ENCODE data around the gene IRF2BP2.

The IRF2BP2 gene

DNA sequence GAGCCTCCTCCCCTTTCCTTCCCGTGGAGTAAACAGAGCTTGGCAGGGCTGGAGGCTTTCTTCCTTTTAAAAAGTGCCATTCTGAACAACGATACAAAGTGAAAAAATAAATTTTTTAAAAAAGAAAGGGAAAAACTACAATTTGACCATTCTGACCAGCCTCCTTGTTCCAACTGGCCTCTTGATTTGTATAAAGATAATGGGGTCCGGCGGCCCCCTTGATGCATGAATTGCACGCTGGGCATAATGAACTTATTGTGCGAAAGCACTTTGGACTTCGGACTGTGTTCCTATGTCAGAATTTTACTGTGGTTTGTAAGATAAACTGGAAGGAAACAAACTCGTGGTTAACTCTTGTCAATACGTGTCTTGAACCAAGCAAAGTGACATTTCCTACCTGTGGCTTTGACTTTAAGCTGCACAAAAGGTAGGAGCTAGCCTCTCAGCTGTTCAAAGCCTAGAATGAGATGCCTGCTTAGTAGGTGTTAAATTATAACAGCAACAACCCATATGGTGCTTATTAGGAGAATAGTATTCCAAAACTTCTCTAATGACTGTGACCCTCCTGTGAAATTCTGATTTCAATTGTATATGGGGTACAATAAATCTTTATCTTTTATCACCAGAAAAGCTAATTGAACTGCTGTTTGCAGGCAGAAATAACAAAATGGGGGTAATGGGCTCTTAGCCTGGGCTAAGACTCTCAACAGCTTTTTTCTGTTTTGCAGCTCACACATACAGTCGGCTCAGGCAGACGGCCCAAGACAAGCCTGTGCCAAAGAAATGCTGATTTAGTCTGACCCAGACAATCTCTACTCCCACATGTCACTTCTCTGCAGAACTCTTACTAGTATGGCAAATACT lies 9.3 kb downstream of the IRF2BP2 start:
- TF ChIP-seq NFIC (IDR thresholded peaks at IDR 0.05), result no peak
- TF ChIP-seq YY1 (IDR thresholded peaks at IDR 0.05; ENCODE audit: low read depth), result no peak
- no peak for TF ChIP-seq TAF1 (IDR thresholded peaks at IDR 0.05; ENCODE audit: low read depth)
- TF ChIP-seq, protein P1, sequence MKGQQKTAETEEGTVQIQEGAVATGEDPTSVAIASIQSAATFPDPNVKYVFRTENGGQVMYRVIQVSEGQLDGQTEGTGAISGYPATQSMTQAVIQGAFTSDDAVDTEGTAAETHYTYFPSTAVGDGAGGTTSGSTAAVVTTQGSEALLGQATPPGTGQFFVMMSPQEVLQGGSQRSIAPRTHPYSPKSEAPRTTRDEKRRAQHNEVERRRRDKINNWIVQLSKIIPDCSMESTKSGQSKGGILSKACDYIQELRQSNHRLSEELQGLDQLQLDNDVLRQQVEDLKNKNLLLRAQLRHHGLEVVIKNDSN (IDR thresholded peaks at IDR 0.05), result no peak
- TF ChIP-seq, protein P2, sequence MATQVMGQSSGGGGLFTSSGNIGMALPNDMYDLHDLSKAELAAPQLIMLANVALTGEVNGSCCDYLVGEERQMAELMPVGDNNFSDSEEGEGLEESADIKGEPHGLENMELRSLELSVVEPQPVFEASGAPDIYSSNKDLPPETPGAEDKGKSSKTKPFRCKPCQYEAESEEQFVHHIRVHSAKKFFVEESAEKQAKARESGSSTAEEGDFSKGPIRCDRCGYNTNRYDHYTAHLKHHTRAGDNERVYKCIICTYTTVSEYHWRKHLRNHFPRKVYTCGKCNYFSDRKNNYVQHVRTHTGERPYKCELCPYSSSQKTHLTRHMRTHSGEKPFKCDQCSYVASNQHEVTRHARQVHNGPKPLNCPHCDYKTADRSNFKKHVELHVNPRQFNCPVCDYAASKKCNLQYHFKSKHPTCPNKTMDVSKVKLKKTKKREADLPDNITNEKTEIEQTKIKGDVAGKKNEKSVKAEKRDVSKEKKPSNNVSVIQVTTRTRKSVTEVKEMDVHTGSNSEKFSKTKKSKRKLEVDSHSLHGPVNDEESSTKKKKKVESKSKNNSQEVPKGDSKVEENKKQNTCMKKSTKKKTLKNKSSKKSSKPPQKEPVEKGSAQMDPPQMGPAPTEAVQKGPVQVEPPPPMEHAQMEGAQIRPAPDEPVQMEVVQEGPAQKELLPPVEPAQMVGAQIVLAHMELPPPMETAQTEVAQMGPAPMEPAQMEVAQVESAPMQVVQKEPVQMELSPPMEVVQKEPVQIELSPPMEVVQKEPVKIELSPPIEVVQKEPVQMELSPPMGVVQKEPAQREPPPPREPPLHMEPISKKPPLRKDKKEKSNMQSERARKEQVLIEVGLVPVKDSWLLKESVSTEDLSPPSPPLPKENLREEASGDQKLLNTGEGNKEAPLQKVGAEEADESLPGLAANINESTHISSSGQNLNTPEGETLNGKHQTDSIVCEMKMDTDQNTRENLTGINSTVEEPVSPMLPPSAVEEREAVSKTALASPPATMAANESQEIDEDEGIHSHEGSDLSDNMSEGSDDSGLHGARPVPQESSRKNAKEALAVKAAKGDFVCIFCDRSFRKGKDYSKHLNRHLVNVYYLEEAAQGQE (IDR thresholded peaks at IDR 0.05; ENCODE audit: low read depth), result no peak
- no peak for TF ChIP-seq CREB1 (IDR thresholded peaks at IDR 0.05; ENCODE audit: low read depth)
- TF ChIP-seq FOXM1 (IDR thresholded peaks at IDR 0.05; ENCODE audit: borderline replicate concordance, low read depth), result no peak
- TF ChIP-seq ZBTB7A (IDR thresholded peaks at IDR 0.05; ENCODE audit: low read depth), result no peak
- no peak for TF ChIP-seq TCF12 (IDR thresholded peaks at IDR 0.05; ENCODE audit: low read depth)
- no peak for TF ChIP-seq EP300 (IDR thresholded peaks at IDR 0.05; ENCODE audit: borderline replicate concordance)

GRCh38 chr1:234599617-234600417 lies 10.2 kb downstream of the IRF2BP2 start:
- TF ChIP-seq, protein P3, sequence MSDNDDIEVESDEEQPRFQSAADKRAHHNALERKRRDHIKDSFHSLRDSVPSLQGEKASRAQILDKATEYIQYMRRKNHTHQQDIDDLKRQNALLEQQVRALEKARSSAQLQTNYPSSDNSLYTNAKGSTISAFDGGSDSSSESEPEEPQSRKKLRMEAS (IDR thresholded peaks at IDR 0.05), result peak; percentile 97
- TF ChIP-seq TCF12 (IDR thresholded peaks at IDR 0.05; ENCODE audit: low read depth) (peak; percentile 60; the same call in 1 of the 2 replicates), TAF1 (IDR thresholded peaks at IDR 0.05; ENCODE audit: low read depth) (peak; percentile 47), YY1 (IDR thresholded peaks at IDR 0.05; ENCODE audit: low read depth) (peak; percentile 12; the same call in 1 of the 2 replicates), EGR1 (IDR thresholded peaks at IDR 0.05) (no peak), CREB1 (IDR thresholded peaks at IDR 0.05; ENCODE audit: low read depth) (no peak), ZBTB7A (IDR thresholded peaks at IDR 0.05; ENCODE audit: low read depth) (peak; percentile 68; the same call in 1 of the 2 replicates), CEBPB (IDR thresholded peaks at IDR 0.05) (no peak), FOXM1 (IDR thresholded peaks at IDR 0.05; ENCODE audit: borderline replicate concordance, low read depth) (no peak; the same call in 1 of the 2 replicates), EP300 (IDR thresholded peaks at IDR 0.05; ENCODE audit: borderline replicate concordance) (no peak), TEAD4 (IDR thresholded peaks at IDR 0.05) (peak; percentile 43; the same call in 1 of the 2 replicates), NFIC (IDR thresholded peaks at IDR 0.05) (peak; percentile 35; the same call in 1 of the 2 replicates), RAD21 (IDR thresholded peaks at IDR 0.05; ENCODE audit: low read depth) (peak; percentile 16; the same call in 1 of the 2 replicates)
- TF ChIP-seq, protein P2 (IDR thresholded peaks at IDR 0.05; ENCODE audit: low read depth), result peak; percentile 10; the same call in 1 of the 2 replicates
- TF ChIP-seq, protein P1 (IDR thresholded peaks at IDR 0.05), result peak; percentile 48; the same call in 1 of the 2 replicates

DNA sequence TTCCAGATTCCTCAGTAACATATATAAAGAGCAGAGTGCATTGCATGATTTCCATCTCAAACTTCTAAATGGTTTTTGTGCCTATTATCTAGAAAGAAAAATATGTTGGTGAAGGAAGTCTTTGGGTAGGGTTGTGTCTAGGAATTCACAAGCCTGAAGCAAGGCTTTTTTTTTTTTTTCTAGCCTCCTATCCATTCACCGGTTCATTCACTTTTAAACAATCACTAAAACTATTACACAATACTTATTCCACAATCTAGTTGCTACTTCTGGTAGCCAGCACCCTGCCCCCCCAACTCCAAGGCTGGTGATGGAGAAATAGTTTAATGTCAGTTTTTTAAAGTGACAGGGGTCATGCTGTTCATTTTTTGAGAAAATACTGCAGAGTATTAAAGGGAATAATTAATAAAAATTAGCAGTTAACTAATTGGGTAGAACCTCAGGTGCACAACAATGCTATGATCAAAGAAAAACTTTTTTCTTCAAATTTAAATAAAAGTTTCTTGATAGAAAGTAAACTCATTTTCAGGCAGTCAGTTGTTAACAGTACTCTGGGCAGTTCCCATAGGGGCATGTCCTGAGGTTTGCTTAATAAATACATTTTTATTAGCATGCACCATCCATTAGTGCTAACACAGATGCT lies 10.9 kb downstream of the IRF2BP2 start:
- peak; percentile 55; the same call in 1 of the 2 replicates for TF ChIP-seq CEBPB (IDR thresholded peaks at IDR 0.05)
- no peak for TF ChIP-seq TEAD4 (IDR thresholded peaks at IDR 0.05)

GRCh38 chr1:234597894-234598293 lies 12.1 kb downstream of the IRF2BP2 start:
- TF ChIP-seq ZBTB7A (IDR thresholded peaks at IDR 0.05; ENCODE audit: low read depth) (no peak), RAD21 (IDR thresholded peaks at IDR 0.05; ENCODE audit: low read depth) (peak; percentile 78)

DNA sequence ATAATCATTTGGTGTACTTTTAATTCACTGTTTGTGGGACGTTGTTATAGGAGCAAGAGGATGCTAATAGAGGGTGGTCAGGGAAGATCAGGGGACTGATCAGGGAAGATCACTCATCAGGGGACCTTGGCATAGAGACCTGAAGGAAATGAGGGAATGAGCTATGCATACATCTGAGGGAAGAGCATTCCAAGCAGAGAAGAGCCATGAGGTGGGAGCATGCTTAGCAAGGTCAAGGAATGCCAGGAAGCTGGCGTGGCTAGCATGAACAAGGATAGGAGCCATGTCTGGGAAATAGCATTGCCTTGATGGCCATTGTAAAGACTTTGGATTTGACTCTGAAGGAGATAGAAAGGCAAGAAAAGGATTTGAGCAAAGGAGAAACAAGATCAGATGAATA lies 14.1 kb downstream of the IRF2BP2 start:
- TF ChIP-seq, protein P2 (IDR thresholded peaks at IDR 0.05; ENCODE audit: low read depth), result no peak
